GF-D8 (cell line): ENCODE data around the gene CELF4.

Source experiments
- DNase-seq: peaks from one replicate; lab custom pipeline; 2025; lab: John Stamatoyannopoulos, UW

Gene CELF4

DNA sequence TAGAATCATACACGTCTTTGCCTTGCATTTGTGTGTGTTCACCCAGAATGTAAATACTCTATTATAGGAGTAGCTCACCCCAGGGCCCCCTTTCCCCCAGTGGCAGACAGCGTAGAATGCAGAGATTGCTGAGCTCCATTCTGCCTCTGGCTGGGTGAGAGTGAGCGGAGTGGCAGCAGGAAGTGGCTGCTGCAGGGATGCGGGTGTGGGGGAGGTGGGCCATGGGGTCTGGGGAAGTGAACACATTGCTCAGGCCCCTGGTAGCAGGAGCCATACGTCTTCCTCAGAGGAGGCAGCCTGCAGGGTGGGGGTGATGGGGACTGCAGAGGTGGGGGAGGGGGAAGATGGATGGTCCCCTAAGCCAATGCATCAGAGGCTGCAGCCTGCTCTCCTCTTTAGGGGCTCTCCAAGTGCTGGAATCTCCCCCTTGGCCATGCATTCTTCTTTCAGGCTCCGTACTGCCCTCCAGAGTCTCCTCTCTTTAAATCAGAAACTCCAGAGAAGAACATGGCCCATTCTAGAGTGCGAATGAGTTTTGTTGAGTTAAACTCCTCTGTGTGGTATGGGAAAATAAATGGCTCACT is 72.2 kb downstream of the CELF4 start:
- DNase-seq = no peak

DNA sequence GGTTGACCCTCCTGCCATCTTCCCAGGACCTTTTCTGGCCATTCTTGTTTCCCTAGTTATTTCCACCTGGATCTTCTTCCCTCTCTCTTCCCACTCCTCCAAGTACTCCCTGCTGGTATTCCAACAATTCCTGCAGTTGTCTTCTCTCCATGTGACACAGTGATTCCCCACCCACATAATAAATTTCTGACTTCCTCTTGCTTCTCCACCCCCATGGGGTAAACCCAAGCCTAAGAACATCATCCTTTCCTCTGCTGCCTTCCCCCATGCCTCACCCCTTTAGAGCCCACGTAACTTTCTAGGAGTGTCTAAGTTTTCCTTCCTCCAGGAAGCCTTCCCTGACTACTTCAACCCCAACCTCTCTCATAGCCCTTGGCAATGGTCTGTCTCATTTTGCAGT is 72.6 kb downstream of the CELF4 start:
- DNase-seq = no peak

DNA sequence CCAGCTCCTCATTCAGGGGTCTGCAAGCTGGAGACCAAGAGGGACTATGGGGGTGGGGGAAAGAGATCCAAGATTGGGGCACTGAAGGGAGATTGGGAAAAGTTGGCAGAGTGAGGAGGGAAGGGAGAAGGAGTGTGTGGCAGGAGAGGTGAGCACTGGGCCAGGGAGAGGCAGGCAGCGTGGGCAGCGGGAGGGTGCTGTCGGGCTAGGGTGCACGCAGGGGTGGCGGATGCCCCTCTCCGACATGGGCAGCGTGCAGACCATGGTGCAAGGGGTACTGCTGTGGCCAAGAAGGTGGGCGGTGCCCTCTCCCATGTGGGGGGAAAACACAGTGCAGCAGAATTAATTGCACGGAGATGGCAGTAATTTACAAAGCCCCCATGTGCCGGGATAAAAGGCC is 74.1 kb downstream of the CELF4 start:
- no peak for DNase-seq

DNA sequence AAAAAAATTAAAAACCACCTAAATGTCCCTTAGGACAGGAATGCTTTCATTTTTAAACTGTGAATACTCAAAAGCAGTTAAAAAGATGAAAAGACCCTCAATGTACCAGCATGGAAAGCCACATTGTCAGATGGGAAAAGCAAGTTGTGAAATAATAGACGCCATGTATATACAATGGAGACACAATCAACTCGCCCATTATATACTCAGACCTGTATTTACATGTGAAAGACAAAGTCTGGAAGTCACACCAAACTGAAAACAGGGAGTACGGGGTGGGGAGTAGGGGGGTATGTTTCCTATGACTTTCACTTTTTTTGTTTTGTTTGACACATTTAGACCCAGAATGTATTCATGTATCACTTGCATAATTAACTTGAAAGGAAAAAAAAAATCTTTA is 75.6 kb downstream of the CELF4 start:
- DNase-seq = no peak

DNA sequence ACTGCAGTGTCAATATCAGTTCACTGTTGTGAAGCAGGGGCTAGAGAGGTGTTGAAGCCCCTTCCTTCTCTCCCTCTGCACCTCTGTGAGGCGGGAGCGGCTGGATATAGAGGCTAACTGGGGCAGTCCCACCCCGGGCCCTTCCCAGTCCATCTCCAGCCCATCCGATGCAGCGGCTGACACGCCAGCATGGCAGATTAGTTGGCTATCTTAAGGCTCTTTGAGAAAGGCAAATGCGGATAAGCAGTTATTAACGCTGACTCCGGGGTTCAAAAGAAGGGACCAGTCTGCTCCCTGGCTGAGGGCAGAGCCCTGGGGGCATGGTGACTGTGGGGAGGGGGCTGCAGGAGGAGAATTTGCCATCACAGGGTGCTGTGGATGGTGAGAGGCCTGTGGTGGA is 76.6 kb downstream of the CELF4 start:
- no peak for DNase-seq

DNA sequence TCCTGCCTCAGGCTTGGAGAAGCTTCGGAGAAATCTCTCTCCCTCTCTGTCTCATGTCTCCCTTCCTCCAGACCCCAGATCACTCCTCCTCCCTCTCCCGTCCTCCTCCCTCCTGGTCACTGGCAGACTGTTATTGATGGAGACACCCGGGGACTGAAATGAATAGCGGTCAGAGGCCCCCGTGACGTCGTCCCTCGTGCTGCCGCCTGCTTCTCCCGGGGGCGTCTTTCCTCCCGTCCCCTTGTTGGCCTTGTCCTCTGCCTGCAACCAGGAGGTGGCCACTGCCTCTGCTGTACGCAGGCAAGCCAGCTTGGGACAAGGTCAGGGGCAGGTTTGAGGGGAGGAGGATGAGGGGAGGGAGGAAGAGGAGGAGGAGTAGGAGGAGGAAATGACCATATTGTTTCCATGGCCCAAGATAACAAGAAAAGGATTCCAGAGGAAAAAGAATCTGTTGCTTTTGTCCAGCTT is 78.2 kb downstream of the CELF4 start:
- DNase-seq = no peak

DNA sequence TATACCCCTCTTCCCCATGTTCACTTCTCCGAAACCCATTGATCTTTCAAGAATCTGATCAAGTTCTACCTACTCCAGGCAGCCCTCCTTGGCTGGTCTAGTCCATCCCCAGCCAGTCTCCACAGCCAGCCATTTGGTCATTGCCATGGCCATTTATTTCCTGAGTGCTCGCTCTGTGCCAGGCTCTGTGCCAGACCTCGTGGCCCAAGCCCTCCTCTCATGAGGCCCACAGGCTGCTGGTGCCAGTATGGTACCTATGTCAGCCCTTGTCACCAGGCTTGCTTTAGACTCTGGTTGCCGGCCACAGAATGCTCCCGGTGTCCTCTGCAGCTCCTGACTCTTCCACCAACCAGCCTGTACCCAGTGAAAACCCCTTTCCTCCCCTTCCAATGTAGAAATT is 78.8 kb downstream of the CELF4 start:
- no peak for DNase-seq

DNA sequence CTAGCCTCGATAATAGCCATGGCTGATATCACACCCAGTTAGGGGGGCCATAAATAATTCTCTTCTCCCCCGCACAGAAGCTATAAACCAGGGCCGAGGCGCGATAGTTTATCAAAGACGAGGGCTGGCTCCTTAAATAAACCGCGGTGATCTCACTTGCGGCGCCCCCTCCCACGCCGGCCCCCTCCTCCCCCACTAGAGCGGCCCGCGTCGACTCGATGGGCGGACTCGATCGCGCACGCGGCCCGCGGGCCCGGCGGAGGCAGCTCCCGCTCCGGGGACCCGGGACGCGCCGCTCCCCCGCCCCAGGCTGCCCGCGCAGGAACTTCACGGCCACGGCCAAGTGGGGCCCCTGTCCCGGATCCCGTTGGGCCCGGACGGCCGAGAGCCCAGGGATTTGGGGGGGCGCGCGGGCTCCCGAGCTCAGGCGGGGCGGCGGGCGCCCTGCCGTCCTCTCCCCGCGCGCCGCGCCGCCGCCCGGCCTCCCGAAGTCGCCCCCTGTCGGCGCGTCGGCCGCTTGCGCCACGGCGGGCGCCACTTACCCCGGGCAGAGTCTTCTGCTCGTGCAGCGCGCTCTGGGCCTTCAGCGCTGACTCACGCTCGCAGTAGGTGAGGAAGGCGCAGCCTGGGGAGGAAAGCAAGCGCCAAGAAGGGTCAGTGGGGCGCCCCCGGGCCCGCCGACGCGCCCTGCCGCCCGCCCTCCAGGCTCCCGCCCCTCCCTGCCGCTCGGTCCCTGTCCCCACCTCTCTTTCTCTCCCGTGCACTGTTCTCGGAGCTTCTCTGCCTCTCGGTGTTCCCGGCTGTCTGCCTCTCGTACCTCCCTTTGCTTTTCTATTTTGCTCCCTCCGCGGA is 80.4 kb downstream of the CELF4 start:
- no peak for DNase-seq

DNA sequence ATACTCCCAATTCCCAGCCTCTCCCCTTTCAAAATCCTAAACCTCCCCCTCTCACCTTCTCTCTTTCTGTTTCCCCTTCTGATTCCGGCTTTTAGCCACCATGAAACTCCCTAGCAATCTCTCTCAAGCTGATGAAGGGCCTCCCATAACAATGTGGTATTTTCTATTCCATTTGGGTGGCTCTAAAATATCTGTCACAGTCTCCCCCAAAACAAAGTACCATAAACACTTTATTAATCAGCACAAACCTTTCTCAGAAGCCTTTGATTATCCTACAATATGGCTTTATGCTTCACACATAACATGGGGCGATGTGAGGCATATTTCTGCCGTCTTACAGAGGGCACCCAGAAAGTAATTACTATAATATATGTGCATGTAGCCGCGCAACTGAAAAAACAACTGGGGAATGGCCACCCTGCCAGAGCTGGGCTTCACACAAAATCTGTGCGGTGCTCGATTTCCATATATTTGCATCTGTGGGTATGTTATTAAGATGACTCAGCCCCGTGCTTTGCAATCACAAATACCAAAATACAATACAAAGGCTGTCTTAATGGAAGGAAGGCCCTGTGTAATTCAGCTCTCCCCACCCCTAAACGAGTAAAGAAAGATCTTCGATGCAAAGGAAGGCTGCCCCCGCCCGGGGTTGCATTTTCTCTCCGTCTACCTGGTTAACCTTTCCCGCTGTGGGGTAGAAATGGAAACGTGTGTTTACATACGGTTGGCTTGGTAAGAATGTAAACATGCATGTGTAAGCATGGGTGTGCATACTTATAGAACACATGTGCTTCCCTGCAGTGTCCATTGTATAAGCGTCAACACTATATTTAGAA is 81.4 kb downstream of the CELF4 start:
- DNase-seq = no peak

DNA sequence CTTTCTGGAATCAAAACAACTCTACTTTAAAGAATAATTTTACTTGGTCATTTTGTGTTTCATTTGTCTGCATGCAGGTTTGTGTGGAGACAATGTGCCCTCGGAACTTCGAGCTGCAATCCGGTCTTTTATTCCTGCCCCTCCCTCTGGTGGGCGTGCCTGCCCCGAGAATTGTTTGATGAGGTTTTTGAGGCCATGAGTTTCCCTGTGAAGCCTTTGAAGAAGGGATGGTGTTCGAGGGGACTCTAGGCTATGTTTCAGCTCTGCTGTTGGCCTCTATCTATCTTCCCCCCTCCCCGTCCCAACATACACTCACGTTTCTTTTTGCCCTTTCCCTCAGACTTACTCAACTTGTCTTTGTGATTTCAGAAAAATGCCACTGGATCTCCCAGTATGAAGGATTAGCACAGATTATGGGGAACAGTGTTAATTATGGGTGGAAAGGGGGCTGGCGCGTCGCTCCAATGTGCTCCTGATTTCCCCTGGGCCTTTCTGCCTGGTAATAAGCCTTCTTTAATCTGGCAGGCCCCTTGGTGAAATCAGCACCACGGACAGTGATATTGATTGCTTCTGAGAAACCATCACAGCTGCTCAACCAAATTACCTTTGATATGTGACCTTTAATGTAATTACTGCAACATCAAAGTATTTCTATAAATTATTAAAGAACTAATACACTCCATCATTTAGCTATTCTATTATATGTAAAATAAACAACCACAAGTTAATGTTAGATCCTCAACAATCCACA is 82.2 kb downstream of the CELF4 start:
- DNase-seq = no peak

DNA sequence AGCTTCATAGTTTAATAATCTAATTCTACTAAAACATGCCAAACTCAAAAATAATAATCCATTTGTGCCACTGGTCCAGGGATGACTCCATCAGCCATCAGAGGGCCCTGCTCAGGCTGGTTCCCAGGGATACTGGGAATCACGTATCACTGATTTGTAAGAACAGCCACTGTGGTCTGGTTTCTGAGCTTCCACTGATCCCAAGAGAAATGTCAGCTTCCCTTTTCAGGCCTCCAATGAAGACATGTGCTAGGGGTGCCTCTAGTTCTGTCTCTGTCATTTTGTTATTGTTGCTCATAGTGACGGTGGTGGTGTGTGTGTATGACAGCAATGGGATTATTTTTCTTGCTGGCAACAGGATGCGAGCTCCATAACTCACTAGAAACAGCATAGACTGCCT is 83.2 kb downstream of the CELF4 start:
- DNase-seq = no peak

DNA sequence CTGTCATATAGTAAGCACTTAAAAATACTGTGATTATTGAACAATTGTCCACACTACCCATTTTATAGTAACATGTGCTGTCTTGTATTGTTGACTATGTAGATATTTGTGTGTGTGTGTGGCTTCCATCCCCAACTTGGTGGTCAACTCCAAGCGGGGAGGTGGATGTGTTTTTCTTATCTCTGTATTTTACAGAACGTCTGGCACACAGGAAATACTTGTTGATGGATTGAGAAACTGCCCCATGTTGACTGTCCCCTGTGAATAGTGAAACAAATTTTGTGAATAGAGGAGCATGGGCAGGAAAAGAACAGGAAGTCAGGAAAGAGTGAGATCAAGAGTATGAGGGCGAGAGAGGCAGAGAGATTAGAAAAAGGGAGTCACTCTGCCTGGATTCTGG is 83.6 kb downstream of the CELF4 start:
- no peak for DNase-seq

DNA sequence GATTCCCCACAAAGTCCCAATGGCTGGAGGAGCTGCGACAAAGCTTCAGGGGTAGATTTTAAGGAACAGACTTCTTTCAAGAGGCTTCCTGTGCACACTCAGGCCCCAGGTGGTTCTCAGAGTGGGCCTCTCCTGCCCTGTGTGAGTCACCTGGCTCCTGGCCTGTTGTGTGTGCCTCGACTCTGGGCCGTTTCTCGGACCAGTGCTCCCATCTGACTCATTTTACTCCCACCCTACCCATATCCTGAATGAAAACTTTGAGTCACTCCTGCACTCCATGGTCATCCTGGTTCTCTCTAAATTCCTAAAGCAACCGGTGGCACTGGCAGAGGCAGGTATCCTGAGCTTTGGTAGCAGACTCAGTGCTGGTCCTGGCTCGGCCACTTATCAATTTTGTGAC is 84.1 kb downstream of the CELF4 start:
- no peak for DNase-seq

DNA sequence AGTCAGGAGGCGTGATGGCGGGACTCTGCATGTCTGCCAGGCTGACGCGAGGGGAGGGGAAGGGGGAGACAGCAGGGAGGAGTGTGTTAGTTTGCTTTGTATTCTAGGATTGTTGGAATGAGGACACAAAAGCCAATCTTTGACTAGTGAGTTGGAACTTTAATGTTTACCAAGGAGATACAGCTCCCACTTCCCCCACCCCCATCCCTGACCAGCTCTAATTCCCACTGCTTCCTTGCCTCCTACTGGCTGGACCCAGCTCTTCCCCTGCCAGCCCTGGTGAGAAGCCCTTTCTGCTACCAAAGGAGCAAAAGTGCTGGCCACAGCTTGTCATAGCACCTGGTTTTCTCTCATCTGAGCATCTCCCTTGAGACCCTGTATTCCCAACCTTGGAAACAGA is 84.5 kb downstream of the CELF4 start:
- no peak for DNase-seq

DNA sequence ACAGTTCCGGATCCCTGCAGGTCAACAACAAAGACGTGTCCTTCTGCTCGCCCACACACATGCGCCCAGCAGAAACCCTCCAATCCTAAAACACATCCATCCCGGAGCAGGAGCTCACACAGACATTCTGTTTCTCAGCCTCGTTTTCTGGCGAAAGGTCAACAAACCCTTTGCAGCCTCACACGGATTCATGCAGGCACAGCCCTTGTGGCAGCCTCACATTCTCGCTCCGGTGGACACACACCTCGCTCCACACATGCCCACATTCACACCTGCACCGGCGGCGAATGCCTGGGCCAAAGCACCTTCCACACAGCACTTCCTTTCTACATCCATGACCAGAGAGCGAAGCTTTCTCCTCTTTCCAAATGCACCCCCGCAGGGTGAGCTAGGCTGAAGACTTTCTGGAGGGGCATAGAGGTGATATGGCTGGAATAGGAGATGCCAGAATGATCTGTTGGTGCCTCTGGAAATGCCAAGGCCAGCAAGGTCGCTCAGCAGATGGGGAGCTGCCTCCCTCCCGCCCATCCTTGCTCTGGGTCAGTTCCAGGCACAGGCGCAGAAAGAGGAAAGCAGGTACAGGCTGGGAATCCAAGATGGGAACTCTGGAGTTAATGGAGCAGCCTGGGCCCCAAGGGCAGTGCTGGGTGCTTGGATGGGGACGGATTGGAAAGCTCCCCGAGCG is 88.8 kb downstream of the CELF4 start:
- no peak for DNase-seq

DNA sequence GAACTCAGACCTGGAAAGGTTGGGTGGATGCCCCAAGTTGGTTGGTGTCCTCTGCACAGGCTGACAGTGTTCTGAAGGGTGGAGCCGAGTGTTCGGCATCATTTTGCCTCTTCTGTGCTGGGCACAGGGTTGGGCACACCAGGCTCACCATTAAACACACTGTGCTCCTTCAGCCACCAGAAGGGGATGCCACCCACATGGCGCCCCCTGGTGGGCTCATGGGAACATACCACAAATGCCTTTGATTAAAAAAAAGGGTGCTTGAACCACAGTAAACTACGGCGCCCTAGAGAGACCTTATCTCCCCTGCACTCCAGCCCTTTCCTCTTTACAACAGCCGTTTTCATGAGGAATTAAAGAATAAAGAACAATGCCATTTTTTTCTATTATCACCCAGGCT is 89.4 kb downstream of the CELF4 start:
- DNase-seq = no peak

DNA sequence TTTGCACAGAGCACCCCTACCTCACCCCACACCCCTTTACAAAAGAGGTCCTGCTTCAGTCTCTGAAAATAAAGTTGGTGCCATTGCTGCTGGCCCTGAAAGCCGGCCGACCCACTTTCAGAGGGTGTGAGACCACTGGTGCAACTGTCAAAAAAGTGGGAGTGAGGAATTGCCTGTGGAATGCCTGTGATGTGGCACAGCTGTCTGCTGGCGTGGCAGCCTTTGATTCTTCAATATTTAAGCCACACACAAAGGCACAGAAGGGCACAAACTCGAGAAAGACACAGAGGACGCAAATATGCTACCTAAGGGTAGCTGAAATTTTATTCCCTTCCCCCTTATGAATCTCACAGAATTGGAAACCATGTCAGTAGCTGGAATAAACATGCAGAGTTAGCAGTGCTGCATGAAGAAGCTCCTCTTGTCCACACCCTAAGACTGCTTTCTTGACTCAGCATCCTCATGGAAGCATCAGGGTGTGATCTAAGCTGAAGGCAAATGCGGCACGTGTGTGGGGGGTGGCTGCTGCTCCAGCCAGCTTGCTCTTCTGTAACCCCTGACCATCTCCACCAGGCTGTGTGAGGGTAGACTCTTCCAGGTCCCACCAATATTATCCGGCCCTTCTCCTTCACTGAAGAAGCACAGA is 92.3 kb downstream of the CELF4 start:
- DNase-seq = no peak

DNA sequence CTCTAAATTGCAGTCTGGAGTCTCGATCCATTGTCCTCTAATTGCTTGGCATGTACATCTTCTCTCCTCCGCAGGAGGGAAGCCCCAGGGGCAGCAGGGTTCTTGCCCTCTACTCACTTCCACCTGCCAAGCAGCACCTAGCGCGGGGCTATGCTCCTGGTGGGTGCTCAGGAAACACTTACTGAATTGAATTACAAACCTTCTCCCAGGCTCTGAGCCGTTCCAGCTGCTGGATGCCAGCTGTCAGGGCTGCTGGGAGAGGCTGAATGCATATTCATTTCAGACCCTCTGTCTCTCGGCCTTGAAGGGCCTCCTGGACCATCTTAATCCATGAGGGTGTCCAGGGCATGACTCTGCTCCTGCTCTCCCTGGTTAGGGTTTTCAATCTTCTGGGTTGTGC is 94.0 kb downstream of the CELF4 start:
- DNase-seq = no peak

DNA sequence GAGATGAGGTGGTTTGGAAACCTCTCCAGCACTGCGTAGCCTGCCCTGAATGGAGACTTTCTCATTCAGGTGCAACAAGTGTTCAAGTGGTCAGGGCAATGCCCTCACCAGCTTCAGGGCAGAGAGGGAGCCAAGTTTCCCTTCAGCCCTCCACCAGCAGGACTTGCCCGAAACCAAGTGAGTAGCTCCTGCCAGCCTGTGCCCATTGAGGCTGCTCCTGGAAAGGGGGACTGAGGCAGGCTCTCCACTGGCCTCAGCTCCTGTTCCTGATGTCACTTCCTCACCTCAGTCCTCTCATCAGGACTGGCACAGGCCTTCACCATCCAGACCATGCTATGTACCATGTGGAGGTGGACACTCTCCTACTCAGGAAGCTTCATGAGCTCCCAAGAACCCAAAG is 94.6 kb downstream of the CELF4 start:
- no peak for DNase-seq

DNA sequence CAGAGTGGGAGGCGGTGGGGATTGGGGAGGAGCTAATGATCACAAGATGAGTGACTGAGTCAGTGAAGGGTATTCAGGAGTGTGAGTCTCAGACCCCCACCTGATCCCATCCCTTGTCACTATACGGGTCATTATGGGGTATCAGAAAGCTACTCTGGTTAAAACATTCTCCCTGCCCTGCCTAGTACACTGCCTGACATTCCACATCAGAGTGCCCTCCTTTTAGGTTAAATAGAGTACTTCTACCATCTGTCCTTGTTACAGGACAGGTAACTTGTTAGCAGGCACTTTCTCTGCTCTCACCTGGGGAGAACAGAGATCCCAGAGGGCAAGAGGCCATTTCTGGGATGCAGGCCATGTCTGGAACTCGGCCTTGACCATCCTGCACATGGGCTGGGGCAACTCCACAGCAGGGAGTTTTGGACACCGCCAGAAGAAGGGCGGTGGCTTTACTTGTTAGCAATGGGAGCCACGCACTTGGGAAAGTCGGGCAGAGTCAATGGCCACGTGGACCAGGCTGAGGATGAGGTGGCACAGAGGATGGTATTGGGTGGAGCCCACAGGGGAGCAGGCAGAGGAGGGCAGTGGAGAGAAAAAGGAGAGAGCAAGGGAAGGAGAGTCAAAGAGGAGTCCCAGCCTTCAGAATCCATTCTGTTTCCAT is 98.5 kb downstream of the CELF4 start:
- no peak for DNase-seq

DNA sequence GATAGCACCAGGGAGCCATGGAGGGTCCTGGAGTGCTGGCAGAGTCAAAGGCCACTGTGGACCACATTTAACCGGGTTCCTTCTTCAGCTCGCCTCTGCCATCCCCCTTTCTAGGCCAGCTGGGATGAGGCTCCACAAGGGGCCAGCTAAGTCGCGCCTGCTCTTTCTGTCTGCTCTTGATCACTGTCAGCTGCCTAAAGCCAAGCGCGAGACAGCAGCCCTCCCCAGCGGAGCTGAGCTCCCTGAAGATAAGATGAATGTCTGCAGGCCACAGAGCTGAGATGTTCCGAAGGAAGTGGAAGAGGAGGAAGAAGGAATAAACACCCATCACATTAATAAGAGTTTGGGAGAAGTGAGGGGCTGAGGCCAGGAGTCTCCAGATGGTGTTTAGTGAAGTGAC is 99.6 kb downstream of the CELF4 start:
- no peak for DNase-seq
